Measurements from ENCODE around the gene SPATA2. TPM values are rescaled to one million over a fixed set of nuclear protein-coding genes. Genes with fewer than 3 reads are reported as not detected.

Gene SPATA2
- total and polyA plus RNA-seq, 2 of the 13 experiments (the other 11 are each of a cell fraction or from before 2014, with no cell fraction given) = 3.2 to 8.7 TPM

GRCh38 chr20:49936153-49937026, 21.1 kb upstream of the SPATA2 start, which contains the start of gene RNF114 (continued):
- TF ChIP-seq SIN3B (IDR thresholded peaks at IDR 0.05; ENCODE audit: low read length) = peak; percentile 83
- peak; percentile 40; the same call in 1 of the 2 replicates for TF ChIP-seq MIER3 (CRISPR knock-in tag; IDR thresholded peaks at IDR 0.05; ENCODE audit: borderline replicate concordance)
- peak; percentile 31 for TF ChIP-seq XBP1 (CRISPR knock-in tag; IDR thresholded peaks at IDR 0.05)
- TF ChIP-seq NR2C2 (CRISPR knock-in tag; IDR thresholded peaks at IDR 0.05; ENCODE audit: borderline replicate concordance) = peak; percentile 70
- TF ChIP-seq HMGXB3 (CRISPR knock-in tag; IDR thresholded peaks at IDR 0.05; ENCODE audit: borderline replicate concordance) = no peak; the same call in 1 of the 2 replicates
- no peak for TF ChIP-seq ZNF136 (CRISPR knock-in tag; IDR thresholded peaks at IDR 0.05; ENCODE audit: low read depth)
- no peak for TF ChIP-seq FOXP1 (IDR thresholded peaks at IDR 0.05)
- no peak for TF ChIP-seq FOXP1 (CRISPR knock-in tag; IDR thresholded peaks at IDR 0.05)
- TF ChIP-seq MZF1 (CRISPR knock-in tag; IDR thresholded peaks at IDR 0.05; ENCODE audit: borderline replicate concordance) = 0 out of 2 replicates have a peak, but pooled peaks have one; percentile 17
- TF ChIP-seq ZNF639 (CRISPR knock-in tag; conservative IDR thresholded peaks at IDR 0.05) = peak; percentile 71; the same call in 1 of the 2 replicates
- no peak for TF ChIP-seq SNAPC5 (CRISPR knock-in tag; IDR thresholded peaks at IDR 0.05; ENCODE audit: borderline replicate concordance)
- TF ChIP-seq SRF (IDR thresholded peaks at IDR 0.05; ENCODE audit: low read depth, low read length) = no peak
- TF ChIP-seq JDP2 (CRISPR knock-in tag; IDR thresholded peaks at IDR 0.05; ENCODE audit: borderline replicate concordance) = no peak; the same call in 1 of the 2 replicates
- TF ChIP-seq POGK (CRISPR knock-in tag; conservative IDR thresholded peaks at IDR 0.05) = peak; percentile 89; the same call in 1 of the 2 replicates
- TF ChIP-seq ZFYVE20 (CRISPR knock-in tag; IDR thresholded peaks at IDR 0.05; ENCODE audit: borderline replicate concordance, low read depth) = no peak
- peak; percentile 80; the same call in 1 of the 2 replicates for TF ChIP-seq ZNF770 (CRISPR knock-in tag; IDR thresholded peaks at IDR 0.05)
- no peak for TF ChIP-seq NFIB (CRISPR knock-in tag; IDR thresholded peaks at IDR 0.05; ENCODE audit: borderline replicate concordance)

Measured in HepG2 (cell line).